HCT116 (cell line): ENCODE results near the gene FBXO46. TPM values are rescaled to one million over a fixed set of nuclear protein-coding genes. Genes with fewer than 3 reads are reported as not detected.

Experiments
- ATAC-seq: fragments of 200-7000 bp; cut with Tn5 transposase; 2 replicates; pipeline ENCODE4 v1.9.1; 2020; ENCODE audit warnings: mild to moderate bottlenecking, moderate library complexity
- BruUV-seq: library from RNA; stranded (reverse); fragments of 400-500 nt; replicated peaks from 2 replicates; lab custom pipeline; 2021; lab: Mats Ljungman, UMichigan
- CTCF ChIA-PET: fragments of 300-600 bp; sonication (Branson Sonifier 250); formaldehyde crosslinking; loops from one replicate; lab custom pipeline; 2021; ENCODE audit warnings: antibody characterized with exemption; lab: Charles Lee
- POLR2A ChIA-PET: fragments of 300-600, 350-600 bp; sonication (Branson Sonifier 250); formaldehyde crosslinking; loops from one replicate; lab custom pipeline; 2021; ENCODE audit warnings: antibody characterized with exemption; lab: Charles Lee
- RAD21 ChIA-PET, 2 experiments: fragments of 300-600 bp; sonication (Branson Sonifier 250); formaldehyde crosslinking; loops; one replicate each; lab custom pipeline; 2023; ENCODE audit warnings: low total read pairs in 2 of 2; ENCODE audit not compliant: uncharacterized antibody in 2 of 2, unreplicated experiment in 2 of 2, low non-redundant PET in 1 of 2; lab: Charles Lee
- DNase-seq: peaks from one replicate; pipeline ENCODE4 v3.0.0-alpha.2; 2010; ENCODE audit warnings: low read depth, low spot score
- H2AFZ ChIP-seq: fragments of 200-600 bp; shearing (Covaris generic), sonication (generic); 2 replicates; pipeline ENCODE4 v1.6.1; 2017; ENCODE audit warnings: low read depth, mixed run types, mixed read lengths, antibody characterized with exemption, low read length; ENCODE audit not compliant: poor library complexity, severe bottlenecking
- H3K27ac ChIP-seq: 2 replicates; pipeline ENCODE4 v1.5.1; 2012; ENCODE audit warnings: low read depth, low read length
- H3K27me3 ChIP-seq: fragments of 200-600 bp; sonication (generic); 2 replicates; pipeline ENCODE4 v1.6.1; 2016; ENCODE audit warnings: mixed run types, low read length, mixed read lengths; ENCODE audit not compliant: insufficient read depth
- H3K36me3 ChIP-seq, 2 experiments: fragments of 200-500 bp in 1 of 2; fragments of 200-600 bp in 1 of 2; sonication (Bioruptor generic) in 1 of 2; sonication (generic) in 1 of 2; 2 replicates each; pipeline versions ENCODE4 v1.5.1 to v1.6.1; 2014 to 2016; ENCODE audit warnings: low read length in 2 of 2, inconsistent platforms in 1 of 2, mixed read lengths in 1 of 2, mixed run types in 1 of 2; ENCODE audit not compliant: insufficient read depth in 2 of 2, control insufficient read depth in 1 of 2
- H3K4me1 ChIP-seq, 2 experiments: fragments of 200-600 bp in 1 of 2; sonication (generic) in 1 of 2; 2 replicates each; pipeline versions ENCODE4 v1.5.1 to v1.6.1; 2012 to 2017; ENCODE audit warnings: low read length in 2 of 2, inconsistent platforms in 1 of 2, mild to moderate bottlenecking in 1 of 2, mixed read lengths in 1 of 2, mixed run types in 1 of 2, moderate library complexity in 1 of 2; ENCODE audit not compliant: insufficient read depth in 2 of 2, control insufficient read depth in 1 of 2
- H3K4me2 ChIP-seq: fragments of 200-600 bp; sonication (generic); 2 replicates; pipeline ENCODE4 v1.6.1; 2017; ENCODE audit warnings: mixed run types, low read length, mixed read lengths
- H3K4me3 ChIP-seq, 2 experiments: fragments of 200-600 bp in 1 of 2; sonication (generic) in 1 of 2; replicated peaks in 1 of 2; 2 replicates each; pipeline ENCODE4 v1.5.1; 2011 to 2016; ENCODE audit warnings: low read length in 2 of 2, control low read depth in 1 of 2, low read depth in 1 of 2, mild to moderate bottlenecking in 1 of 2, mixed read lengths in 1 of 2, mixed run types in 1 of 2
- H3K79me2 ChIP-seq: fragments of 200-600 bp; sonication (generic); 2 replicates; pipeline ENCODE4 v1.6.1; 2017; ENCODE audit warnings: mild to moderate bottlenecking, mixed run types, low read length, moderate library complexity, mixed read lengths; ENCODE audit not compliant: insufficient read depth
- H3K9ac ChIP-seq: fragments of 200-600 bp; sonication (generic); 2 replicates; pipeline ENCODE4 v1.6.1; 2016; ENCODE audit warnings: low read length, mixed read lengths
- H3K9me2 ChIP-seq: fragments of 200-600 bp; sonication (generic), shearing (Covaris generic); 2 replicates; pipeline ENCODE4 v1.6.1; 2017; ENCODE audit warnings: mixed run types, mild to moderate bottlenecking, moderate library complexity; ENCODE audit not compliant: insufficient read depth
- H3K9me3 ChIP-seq, 2 experiments: fragments of 200-500 bp in 1 of 2; fragments of 200-600 bp in 1 of 2; sonication (Bioruptor generic) in 1 of 2; sonication (generic) in 1 of 2; 2 replicates each; pipeline ENCODE4 v1.6.1; 2014 to 2017; ENCODE audit warnings: low read length in 2 of 2, mixed read lengths in 2 of 2, inconsistent platforms in 1 of 2, low read depth in 1 of 2, mild to moderate bottlenecking in 1 of 2, mixed run types in 1 of 2, moderate library complexity in 1 of 2; ENCODE audit not compliant: control insufficient read depth in 1 of 2, insufficient read depth in 1 of 2
- H4K20me1 ChIP-seq: fragments of 200-600 bp; sonication (generic), shearing (Covaris generic); 2 replicates; pipeline ENCODE4 v1.6.1; 2017; ENCODE audit warnings: mixed run types, mild to moderate bottlenecking, moderate library complexity; ENCODE audit not compliant: insufficient read depth
- EZH2phosphoT487 ChIP-seq: fragments of 200-600 bp; IDR thresholded peaks from 2 replicates; pipeline ENCODE4 v1.6.1; 2018; ENCODE audit warnings: antibody characterized with exemption, borderline replicate concordance
- FOSL1 ChIP-seq: IDR thresholded peaks from 2 replicates; pipeline ENCODE4 v1.6.1; 2012; ENCODE audit warnings: low read depth
- JUND ChIP-seq: IDR thresholded peaks from 2 replicates; pipeline ENCODE4 v1.6.1; 2012
- POLR2A ChIP-seq: IDR thresholded peaks from 2 replicates; pipeline ENCODE4 v1.7.0; 2011; ENCODE audit warnings: borderline replicate concordance; ENCODE audit not compliant: insufficient read depth, insufficient read length; ENCODE audit errors: extremely low read depth
- POLR2AphosphoS5 ChIP-seq: IDR thresholded peaks from 2 replicates; pipeline ENCODE4 v1.6.1; 2011; ENCODE audit warnings: mild to moderate bottlenecking, low read depth, low read length, moderate library complexity
- SRF ChIP-seq: IDR thresholded peaks from 2 replicates; pipeline ENCODE4 v1.6.1; 2012; ENCODE audit warnings: low read depth
- YY1 ChIP-seq: IDR thresholded peaks from 2 replicates; pipeline ENCODE4 v1.6.1; 2011; ENCODE audit warnings: low read length, low read depth, moderate library complexity, mild to moderate bottlenecking; ENCODE audit not compliant: insufficient replicate concordance; ENCODE audit errors: extremely low read depth
- intact Hi-C: fragments of 100-400 bp; cut with micrococcal nuclease; formaldehyde crosslinking; loops from 2 replicates; pipeline ENCODE4 v1.10.0; 2022
- total RNA-seq: library from RNA; stranded (reverse); gene quantifications from one replicate; pipeline ENCODE4 v1.2.1, GENCODE V29; 2021; ENCODE audit not compliant: unreplicated experiment
- TF ChIP-seq, protein P1 (sequence below): IDR thresholded peaks from 2 replicates; pipeline ENCODE4 v1.6.1; 2012
- TF ChIP-seq, protein P2 (sequence below): IDR thresholded peaks from 2 replicates; pipeline ENCODE4 v1.6.1; 2012; ENCODE audit warnings: low read depth

The FBXO46 gene
- total RNA-seq, 1 experiment from 2014 or later: 31.7 TPM

DNA sequence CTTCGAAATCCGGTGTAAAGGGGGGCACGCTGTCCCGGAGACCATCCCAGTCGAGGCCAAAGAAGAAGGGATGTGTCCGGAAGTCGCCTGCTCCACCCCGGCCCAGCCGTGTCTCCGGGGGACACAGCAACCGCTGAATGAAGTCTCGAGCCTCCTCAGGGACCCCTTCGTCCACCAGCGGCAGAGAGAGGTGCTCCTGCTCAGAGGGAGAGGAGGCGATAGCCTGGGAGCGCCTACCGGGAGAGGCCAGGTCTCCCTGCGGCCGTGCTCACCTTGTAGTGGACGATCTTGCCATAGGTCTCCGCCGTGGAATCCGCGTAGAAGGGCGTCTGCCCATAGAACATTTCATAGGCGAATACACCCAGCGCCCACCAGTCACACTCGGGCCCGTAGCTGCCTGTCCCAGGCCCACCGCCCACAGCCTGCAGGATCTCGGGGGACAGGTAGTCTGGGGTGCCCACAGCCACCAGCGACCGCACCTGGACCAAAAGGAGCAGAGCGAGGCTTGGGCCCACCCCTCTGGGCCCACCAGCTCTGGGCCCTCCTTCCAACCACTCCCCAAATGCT is 46.8 kb upstream of the FBXO46 start:
- RAD21 ChIA-PET: no interaction called here
- H2AFZ ChIP-seq: no peak overlapping the region
- TF ChIP-seq YY1: no peak
- TF ChIP-seq, protein P1, sequence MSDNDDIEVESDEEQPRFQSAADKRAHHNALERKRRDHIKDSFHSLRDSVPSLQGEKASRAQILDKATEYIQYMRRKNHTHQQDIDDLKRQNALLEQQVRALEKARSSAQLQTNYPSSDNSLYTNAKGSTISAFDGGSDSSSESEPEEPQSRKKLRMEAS: no peak
- no peak for TF ChIP-seq FOSL1
- TF ChIP-seq JUND: no peak
- no peak for TF ChIP-seq POLR2AphosphoS5
- no peak for TF ChIP-seq SRF
- TF ChIP-seq, protein P2, sequence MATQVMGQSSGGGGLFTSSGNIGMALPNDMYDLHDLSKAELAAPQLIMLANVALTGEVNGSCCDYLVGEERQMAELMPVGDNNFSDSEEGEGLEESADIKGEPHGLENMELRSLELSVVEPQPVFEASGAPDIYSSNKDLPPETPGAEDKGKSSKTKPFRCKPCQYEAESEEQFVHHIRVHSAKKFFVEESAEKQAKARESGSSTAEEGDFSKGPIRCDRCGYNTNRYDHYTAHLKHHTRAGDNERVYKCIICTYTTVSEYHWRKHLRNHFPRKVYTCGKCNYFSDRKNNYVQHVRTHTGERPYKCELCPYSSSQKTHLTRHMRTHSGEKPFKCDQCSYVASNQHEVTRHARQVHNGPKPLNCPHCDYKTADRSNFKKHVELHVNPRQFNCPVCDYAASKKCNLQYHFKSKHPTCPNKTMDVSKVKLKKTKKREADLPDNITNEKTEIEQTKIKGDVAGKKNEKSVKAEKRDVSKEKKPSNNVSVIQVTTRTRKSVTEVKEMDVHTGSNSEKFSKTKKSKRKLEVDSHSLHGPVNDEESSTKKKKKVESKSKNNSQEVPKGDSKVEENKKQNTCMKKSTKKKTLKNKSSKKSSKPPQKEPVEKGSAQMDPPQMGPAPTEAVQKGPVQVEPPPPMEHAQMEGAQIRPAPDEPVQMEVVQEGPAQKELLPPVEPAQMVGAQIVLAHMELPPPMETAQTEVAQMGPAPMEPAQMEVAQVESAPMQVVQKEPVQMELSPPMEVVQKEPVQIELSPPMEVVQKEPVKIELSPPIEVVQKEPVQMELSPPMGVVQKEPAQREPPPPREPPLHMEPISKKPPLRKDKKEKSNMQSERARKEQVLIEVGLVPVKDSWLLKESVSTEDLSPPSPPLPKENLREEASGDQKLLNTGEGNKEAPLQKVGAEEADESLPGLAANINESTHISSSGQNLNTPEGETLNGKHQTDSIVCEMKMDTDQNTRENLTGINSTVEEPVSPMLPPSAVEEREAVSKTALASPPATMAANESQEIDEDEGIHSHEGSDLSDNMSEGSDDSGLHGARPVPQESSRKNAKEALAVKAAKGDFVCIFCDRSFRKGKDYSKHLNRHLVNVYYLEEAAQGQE: no peak
- no peak for TF ChIP-seq POLR2A
- no peak for TF ChIP-seq EZH2phosphoT487
- no peak overlapping the region for H3K9ac ChIP-seq
- ATAC-seq (no peak), DNase-seq (no peak)
- H3K9me2 ChIP-seq: no peaks in the 10 kb centered on the region
- H3K27ac ChIP-seq: no peak overlapping the region; the same call in 1 of the 2 replicates
- H3K27me3 ChIP-seq: no peaks in the 10 kb centered on the region
- no peaks in the 10 kb centered on the region for H3K79me2 ChIP-seq
- CTCF ChIA-PET: no interaction called here
- H3K36me3 ChIP-seq: peaks cover 0 to 10% of the 10 kb centered on the region in 2 experiments; a peak in 3 of 4 replicates
- peaks cover 33 to 41% of the 10 kb centered on the region in 2 experiments for H3K4me1 ChIP-seq
- BruUV-seq: no TSS peak
- intact Hi-C loops: loop anchor here (10.0 kb wide), 1 partner anchor 683 kb away; the partner anchor contains the start of gene PPP1R37
- no peaks in the 10 kb centered on the region for H4K20me1 ChIP-seq
- no peaks in the 10 kb centered on the region for H3K9me3 ChIP-seq
- H3K4me2 ChIP-seq: no peak overlapping the region
- POLR2A ChIA-PET: no interaction called here
- H3K4me3 ChIP-seq: no peak overlapping the region
